Left lung (tissue), 10 donors: ENCODE measurements around the gene RASGRF2. TPM values are rescaled to one million over a fixed set of nuclear protein-coding genes. Genes with fewer than 3 reads are reported as not detected.
"Not testable (repeated sequence)": the region's sequence is repeated elsewhere in the genome, so short reads cannot be mapped to it uniquely, and the experiment has no call there.

Experiments used
- ATAC-seq: fragments of 200-7000 bp; cut with Tn5 transposase; one replicate; pipeline ENCODE4 v1.9.1; 2020; ENCODE audit warnings: moderate library complexity
- DNase-seq, 4 donors: peaks; one replicate each; pipeline ENCODE4 v3.0.0-alpha.2; 2013 to 2020
- H3K27ac ChIP-seq, 2 donors: fragments of 200-600 bp; sonication (generic) in 1 of 2; one replicate each; pipeline versions ENCODE4 v1.5.0 to v1.8.0; 2020 to 2021
- H3K27me3 ChIP-seq, 2 donors: fragments of 200-600 bp; sonication (generic) in 1 of 2; one replicate each; pipeline versions ENCODE4 v1.5.0 to v1.8.0; 2020 to 2021
- H3K36me3 ChIP-seq, 2 donors: fragments of 200-600 bp; sonication (generic) in 1 of 2; one replicate each; pipeline versions ENCODE4 v1.5.0 to v1.8.0; 2020 to 2021
- H3K4me1 ChIP-seq, 2 donors: fragments of 200-600 bp; one replicate each; pipeline ENCODE4 v1.8.0; 2021
- H3K4me3 ChIP-seq, 2 donors: fragments of 200-600 bp; sonication (generic) in 1 of 2; one replicate each; pipeline versions ENCODE4 v1.5.0 to v1.8.0; 2020 to 2021; ENCODE audit warnings: mild to moderate bottlenecking in 1 of 2
- H3K9me3 ChIP-seq, 2 donors: fragments of 200-600 bp; sonication (generic) in 1 of 2; one replicate each; pipeline versions ENCODE4 v1.5.0 to v1.8.0; 2020 to 2021
- CTCF ChIP-seq, 2 donors: fragments of 200-600 bp; sonication (generic) in 1 of 2; IDR thresholded peaks; one replicate each; pipeline versions ENCODE4 v1.5.0 to v1.8.0; 2021; ENCODE audit warnings: antibody characterized with exemption in 2 of 2
- intact Hi-C, 2 donors: fragments of 100-400 bp; cut with DNase I; formaldehyde crosslinking; loops; one replicate each; pipeline versions ENCODE4 v1.11.2 to v1.14.2; 2022
- polyA plus RNA-seq, 6 donors: library from polyadenylated mRNA; unstranded; fragments of 120-200 nt; gene quantifications; one replicate each; pipeline ENCODE4 v1.2.1, GENCODE V29; 2013; ENCODE audit not compliant: insufficient read length in 6 of 6
- total RNA-seq, 2 donors: library from RNA; stranded (reverse); fragmentation: NEBNext Ultra II Directional; extraction: Animal tissue kit (Norgen Biotek cat#: 25700); gene quantifications; one replicate each; pipeline ENCODE4 v1.2.1, GENCODE V29; 2021
- donor health status: DM: no; HTN: yes; CAD: no.
- donor health status: DM: no; HTN: no; CAD: no.

The RASGRF2 gene
- total and polyA plus RNA-seq, 8 donors = 1.3 to 7.5 (median 2.8) TPM

GRCh38 chr5:81052325-81052724 lies 92.2 kb downstream of the RASGRF2 start:
- no peak overlapping the region for H3K27ac ChIP-seq
- ATAC-seq (no peak), DNase-seq (no peak)
- no peaks in the 10 kb centered on the region for H3K36me3 ChIP-seq
- no peak overlapping the region for H3K4me3 ChIP-seq
- H3K4me1 ChIP-seq = no peaks in the 10 kb centered on the region
- TF ChIP-seq CTCF (IDR thresholded peaks at IDR 0.05) = no peak
- no peaks in the 10 kb centered on the region for H3K9me3 ChIP-seq
- intact Hi-C loops = no loop called here
- H3K27me3 ChIP-seq = no peaks in the 10 kb centered on the region

GRCh38 chr5:81053282-81053681 lies 93.1 kb downstream of the RASGRF2 start:
- intact Hi-C loops, H3K27me3 ChIP-seq, DNase-seq: not testable (repeated sequence)

GRCh38 chr5:81058121-81058520 lies 98.0 kb downstream of the RASGRF2 start:
- H3K9me3 ChIP-seq = no peaks in the 10 kb centered on the region
- H3K4me3 ChIP-seq = no peak overlapping the region
- intact Hi-C loops = no loop called here
- H3K27ac ChIP-seq = no peak overlapping the region
- ATAC-seq (no peak), DNase-seq (no peak)
- no peaks in the 10 kb centered on the region for H3K4me1 ChIP-seq
- H3K36me3 ChIP-seq = no peaks in the 10 kb centered on the region
- no peaks in the 10 kb centered on the region for H3K27me3 ChIP-seq
- no peak for TF ChIP-seq CTCF (IDR thresholded peaks at IDR 0.05)

More at GRCh38 chr5:81053282-81053681, 93.1 kb downstream of the RASGRF2 start:
- H3K9me3 ChIP-seq, ATAC-seq, H3K36me3 ChIP-seq, H3K27ac ChIP-seq, H3K4me1 ChIP-seq, H3K4me3 ChIP-seq: not testable (repeated sequence)

- no peaks in the 10 kb centered on the region for H3K9me3 ChIP-seq
- no peak overlapping the region for H3K4me3 ChIP-seq
- no peaks in the 10 kb centered on the region for H3K27me3 ChIP-seq
- TF ChIP-seq CTCF (IDR thresholded peaks at IDR 0.05) = no peak
- H3K4me1 ChIP-seq = no peaks in the 10 kb centered on the region
- no peak for DNase-seq
- H3K27ac ChIP-seq = no peak overlapping the region
- ATAC-seq = no peak
- no peaks in the 10 kb centered on the region for H3K36me3 ChIP-seq
- intact Hi-C loops = no loop called here
Observed at GRCh38 chr5:81065492-81065891, 105.3 kb downstream of the RASGRF2 start.

GRCh38 chr5:81066102-81066501 lies 105.9 kb downstream of the RASGRF2 start:
- Histone ChIP-seq H3K36me3 (no peaks in the 10 kb centered on the region), H3K4me1 (no peaks in the 10 kb centered on the region), H3K27ac (no peak overlapping the region), H3K9me3 (no peaks in the 10 kb centered on the region), H3K27me3 (no peaks in the 10 kb centered on the region), H3K4me3 (no peak overlapping the region)
- intact Hi-C loops = no loop called here
- DNase-seq = no peak
- no peak for TF ChIP-seq CTCF (IDR thresholded peaks at IDR 0.05)
- ATAC-seq = no peak

- Histone ChIP-seq H3K9me3 (no peaks in the 10 kb centered on the region), H3K27ac (no peak overlapping the region), H3K36me3 (no peaks in the 10 kb centered on the region), H3K4me3 (no peak overlapping the region), H3K27me3 (no peaks in the 10 kb centered on the region), H3K4me1 (no peaks in the 10 kb centered on the region)
- intact Hi-C loops = no loop called here
- no peak for TF ChIP-seq CTCF (IDR thresholded peaks at IDR 0.05)
- DNase-seq (no peak), ATAC-seq (no peak)
Observed at GRCh38 chr5:81067406-81067805, 107.2 kb downstream of the RASGRF2 start.
